Breast epithelium (tissue), 3 donors: Measurements from ENCODE around the gene LSG1.

ENCODE experiments used
- POLR2AphosphoS5 ChIP-seq, 3 donors: sonication (generic); formaldehyde crosslinking; IDR thresholded peaks; one replicate each; pipeline ENCODE4 v1.6.1; 2017; ENCODE audit warnings: antibody characterized with exemption in 3 of 3
- TF ChIP-seq, protein P1 (sequence below), 3 donors: fragments of 450-650 bp; IDR thresholded peaks; one replicate each; pipeline ENCODE4 v1.5.1; 2016 to 2017; ENCODE audit warnings: antibody characterized with exemption in 3 of 3, mild to moderate bottlenecking in 3 of 3, moderate library complexity in 3 of 3

DNA sequence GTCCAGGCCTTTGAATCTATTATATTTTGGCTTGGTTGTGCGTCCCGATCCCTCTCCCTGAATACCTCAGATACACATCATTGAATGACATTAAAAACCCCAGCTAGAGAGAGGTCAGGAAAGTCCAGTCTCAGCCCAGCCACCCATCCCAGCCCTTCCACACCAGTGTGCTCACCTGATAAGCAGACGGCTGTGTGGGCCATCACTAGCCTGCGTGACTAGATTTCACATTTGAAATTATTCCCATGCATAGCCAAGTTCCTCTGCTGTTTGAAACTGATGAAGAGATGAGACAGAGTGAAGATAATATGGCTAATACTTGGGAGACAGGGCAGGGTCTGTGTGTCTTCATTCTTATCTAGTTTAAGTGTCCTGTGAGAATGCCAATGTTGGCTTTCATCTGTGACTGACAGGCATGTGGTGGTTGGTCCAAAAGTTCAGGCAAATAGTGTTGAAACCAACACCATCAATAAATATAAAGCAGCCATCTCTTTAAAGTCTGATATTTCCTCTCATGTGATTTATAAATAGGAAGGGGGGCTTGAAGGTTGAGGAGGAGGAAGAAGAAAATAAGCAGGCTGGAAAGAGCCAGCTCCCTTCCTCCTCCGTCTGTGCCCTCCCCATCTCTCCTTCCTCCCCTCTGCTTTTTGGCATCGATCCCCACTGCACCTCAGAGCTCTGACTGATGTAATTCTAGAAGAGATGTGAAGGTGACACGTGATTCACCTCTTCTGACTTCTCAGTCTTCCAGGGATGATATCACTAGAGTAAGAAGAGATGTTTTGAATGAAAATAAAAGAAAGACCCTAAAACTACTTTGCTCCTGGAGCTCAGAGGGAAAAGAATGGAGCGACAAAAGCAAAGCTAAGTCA, 18.7 kb upstream of the LSG1 start:
- TF ChIP-seq, protein P1, sequence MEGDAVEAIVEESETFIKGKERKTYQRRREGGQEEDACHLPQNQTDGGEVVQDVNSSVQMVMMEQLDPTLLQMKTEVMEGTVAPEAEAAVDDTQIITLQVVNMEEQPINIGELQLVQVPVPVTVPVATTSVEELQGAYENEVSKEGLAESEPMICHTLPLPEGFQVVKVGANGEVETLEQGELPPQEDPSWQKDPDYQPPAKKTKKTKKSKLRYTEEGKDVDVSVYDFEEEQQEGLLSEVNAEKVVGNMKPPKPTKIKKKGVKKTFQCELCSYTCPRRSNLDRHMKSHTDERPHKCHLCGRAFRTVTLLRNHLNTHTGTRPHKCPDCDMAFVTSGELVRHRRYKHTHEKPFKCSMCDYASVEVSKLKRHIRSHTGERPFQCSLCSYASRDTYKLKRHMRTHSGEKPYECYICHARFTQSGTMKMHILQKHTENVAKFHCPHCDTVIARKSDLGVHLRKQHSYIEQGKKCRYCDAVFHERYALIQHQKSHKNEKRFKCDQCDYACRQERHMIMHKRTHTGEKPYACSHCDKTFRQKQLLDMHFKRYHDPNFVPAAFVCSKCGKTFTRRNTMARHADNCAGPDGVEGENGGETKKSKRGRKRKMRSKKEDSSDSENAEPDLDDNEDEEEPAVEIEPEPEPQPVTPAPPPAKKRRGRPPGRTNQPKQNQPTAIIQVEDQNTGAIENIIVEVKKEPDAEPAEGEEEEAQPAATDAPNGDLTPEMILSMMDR (IDR thresholded peaks at IDR 0.05): no peak
- no peak for TF ChIP-seq POLR2AphosphoS5 (IDR thresholded peaks at IDR 0.05)
